ENCODE measurements around the gene TGFBR3.

TGFBR3 gene

GRCh38 chr1:91777196-91777595 is 108.8 kb downstream of the TGFBR3 start:
- Histone ChIP-seq H3K4ac (ENCODE audit: low read depth in 1 of 2, low read length in 2 of 2) (no peak overlapping the region), H3K23ac (ENCODE audit: low read length in 2 of 2) (no peak overlapping the region), H3K27me3 (ENCODE audit: control insufficient read depth in 1 of 2, insufficient read depth in 1 of 2, low read length in 2 of 2) (no peaks in the 10 kb centered on the region), H2BK5ac (ENCODE audit: low read depth, low read length, poor library complexity, severe bottlenecking) (no peak overlapping the region), H2AK5ac (ENCODE audit: low read length, severe bottlenecking) (no peak overlapping the region), H3K9me3 (ENCODE audit: control insufficient read depth, low read length) (no peaks in the 10 kb centered on the region), H2AFZ (ENCODE audit: low read depth, low read length) (no peak overlapping the region), H2BK12ac (ENCODE audit: low read length in 2 of 2) (no peak overlapping the region), H3K14ac (ENCODE audit: low read length in 2 of 2) (no peak overlapping the region), H3K4me2 (ENCODE audit: low read length, poor library complexity, severe bottlenecking) (no peak overlapping the region), H4K8ac (ENCODE audit: low read length) (no peak overlapping the region), H3K36me3 (ENCODE audit: control insufficient read depth in 1 of 2, insufficient read depth in 2 of 2, low read depth in 1 of 2, low read length in 2 of 2) (peaks cover 0 to 86% of the 10 kb centered on the region in 2 experiments), H4K91ac (ENCODE audit: low read length) (no peak overlapping the region), H3K79me1 (replicated peaks; ENCODE audit: low read length, poor library complexity, severe bottlenecking) (peaks cover 1% of the 10 kb centered on the region), H3K4me1 (ENCODE audit: control insufficient read depth, insufficient read depth, low read depth, low read length) (no peaks in the 10 kb centered on the region), H2BK120ac (ENCODE audit: low read depth, low read length) (no peak overlapping the region), H3K27ac (ENCODE audit: low read length, poor library complexity, severe bottlenecking) (no peak overlapping the region), H3K9ac (ENCODE audit: low read length) (no peak overlapping the region), H3K4me3 (ENCODE audit: insufficient read depth in 1 of 2, low read depth in 1 of 2, low read length in 2 of 2) (no peak overlapping the region), H2BK15ac (ENCODE audit: low read depth, poor library complexity, severe bottlenecking) (no peak overlapping the region), H3K18ac (ENCODE audit: low read depth in 1 of 2, low read length in 2 of 2) (no peak overlapping the region)
- WGBS, result 83% methylated on average over 1 of the region's 1 CpG
- DNase-seq, result no peak

- Histone ChIP-seq H3K4me1 (ENCODE audit: control insufficient read depth, insufficient read depth, low read depth, low read length) (no peaks in the 10 kb centered on the region), H4K91ac (ENCODE audit: low read length) (no peak overlapping the region), H3K27ac (ENCODE audit: low read length, poor library complexity, severe bottlenecking) (no peak overlapping the region), H3K4me3 (ENCODE audit: insufficient read depth in 1 of 2, low read depth in 1 of 2, low read length in 2 of 2) (no peak overlapping the region), H2AFZ (ENCODE audit: low read depth, low read length) (no peak overlapping the region), H3K4ac (ENCODE audit: low read depth in 1 of 2, low read length in 2 of 2) (peak overlapping the region in 1 of 2 experiments; percentile 9), H4K8ac (ENCODE audit: low read length) (no peak overlapping the region), H3K27me3 (ENCODE audit: control insufficient read depth in 1 of 2, insufficient read depth in 1 of 2, low read length in 2 of 2) (no peaks in the 10 kb centered on the region), H3K36me3 (ENCODE audit: control insufficient read depth in 1 of 2, insufficient read depth in 2 of 2, low read depth in 1 of 2, low read length in 2 of 2) (peaks cover 0 to 87% of the 10 kb centered on the region in 2 experiments), H3K23ac (ENCODE audit: low read length in 2 of 2) (no peak overlapping the region), H3K4me2 (ENCODE audit: low read length, poor library complexity, severe bottlenecking) (no peak overlapping the region), H3K9me3 (ENCODE audit: control insufficient read depth, low read length) (no peaks in the 10 kb centered on the region), H2BK15ac (ENCODE audit: low read depth, poor library complexity, severe bottlenecking) (no peak overlapping the region), H2AK5ac (ENCODE audit: low read length, severe bottlenecking) (no peak overlapping the region), H2BK12ac (ENCODE audit: low read length in 2 of 2) (no peak overlapping the region), H2BK5ac (ENCODE audit: low read depth, low read length, poor library complexity, severe bottlenecking) (no peak overlapping the region), H3K79me1 (replicated peaks; ENCODE audit: low read length, poor library complexity, severe bottlenecking) (peaks cover 3% of the 10 kb centered on the region), H3K14ac (ENCODE audit: low read length in 2 of 2) (no peak overlapping the region), H2BK120ac (ENCODE audit: low read depth, low read length) (no peak overlapping the region), H3K18ac (ENCODE audit: low read depth in 1 of 2, low read length in 2 of 2) (no peak overlapping the region), H3K9ac (ENCODE audit: low read length) (no peak overlapping the region)
- 100% methylated on average over 3 of the region's 3 CpGs for WGBS
- DNase-seq, result no peak
Observed at GRCh38 chr1:91776068-91776794, 109.7 kb downstream of the TGFBR3 start.

- Histone ChIP-seq H3K27me3 (ENCODE audit: control insufficient read depth in 1 of 2, insufficient read depth in 1 of 2, low read length in 2 of 2) (no peaks in the 10 kb centered on the region), H2AFZ (ENCODE audit: low read depth, low read length) (no peak overlapping the region), H2BK15ac (ENCODE audit: low read depth, poor library complexity, severe bottlenecking) (no peak overlapping the region), H2BK12ac (ENCODE audit: low read length in 2 of 2) (peak overlapping the region in 1 of 2 experiments; percentile 28), H3K27ac (ENCODE audit: low read length, poor library complexity, severe bottlenecking) (no peak overlapping the region), H3K79me1 (replicated peaks; ENCODE audit: low read length, poor library complexity, severe bottlenecking) (peaks cover 3% of the 10 kb centered on the region), H3K9ac (ENCODE audit: low read length) (no peak overlapping the region), H2BK5ac (ENCODE audit: low read depth, low read length, poor library complexity, severe bottlenecking) (no peak overlapping the region), H4K91ac (ENCODE audit: low read length) (no peak overlapping the region), H3K14ac (ENCODE audit: low read length in 2 of 2) (no peak overlapping the region), H4K8ac (ENCODE audit: low read length) (no peak overlapping the region), H3K4me2 (ENCODE audit: low read length, poor library complexity, severe bottlenecking) (no peak overlapping the region), H2BK120ac (ENCODE audit: low read depth, low read length) (no peak overlapping the region), H3K4ac (ENCODE audit: low read depth in 1 of 2, low read length in 2 of 2) (no peak overlapping the region), H3K36me3 (ENCODE audit: control insufficient read depth in 1 of 2, insufficient read depth in 2 of 2, low read depth in 1 of 2, low read length in 2 of 2) (peaks cover 0 to 92% of the 10 kb centered on the region in 2 experiments), H3K9me3 (ENCODE audit: control insufficient read depth, low read length) (no peaks in the 10 kb centered on the region), H3K4me1 (ENCODE audit: control insufficient read depth, insufficient read depth, low read depth, low read length) (no peaks in the 10 kb centered on the region), H3K23ac (ENCODE audit: low read length in 2 of 2) (no peak overlapping the region), H2AK5ac (ENCODE audit: low read length, severe bottlenecking) (no peak overlapping the region), H3K18ac (ENCODE audit: low read depth in 1 of 2, low read length in 2 of 2) (no peak overlapping the region), H3K4me3 (ENCODE audit: insufficient read depth in 1 of 2, low read depth in 1 of 2, low read length in 2 of 2) (no peak overlapping the region)
- WGBS, result 97% methylated on average over 6 of the region's 6 CpGs
- no peak for DNase-seq
Observed at GRCh38 chr1:91775227-91775626, 110.7 kb downstream of the TGFBR3 start.

- Histone ChIP-seq H3K18ac (ENCODE audit: low read depth in 1 of 2, low read length in 2 of 2) (no peak overlapping the region), H3K23ac (ENCODE audit: low read length in 2 of 2) (no peak overlapping the region), H2AFZ (ENCODE audit: low read depth, low read length) (no peak overlapping the region), H3K4ac (ENCODE audit: low read depth in 1 of 2, low read length in 2 of 2) (no peak overlapping the region), H2BK5ac (ENCODE audit: low read depth, low read length, poor library complexity, severe bottlenecking) (no peak overlapping the region), H2BK15ac (ENCODE audit: low read depth, poor library complexity, severe bottlenecking) (no peak overlapping the region), H3K27me3 (ENCODE audit: control insufficient read depth in 1 of 2, insufficient read depth in 1 of 2, low read length in 2 of 2) (no peaks in the 10 kb centered on the region), H2BK12ac (ENCODE audit: low read length in 2 of 2) (no peak overlapping the region), H3K4me2 (ENCODE audit: low read length, poor library complexity, severe bottlenecking) (no peak overlapping the region), H2AK5ac (ENCODE audit: low read length, severe bottlenecking) (no peak overlapping the region), H3K4me1 (ENCODE audit: control insufficient read depth, insufficient read depth, low read depth, low read length) (no peaks in the 10 kb centered on the region), H3K14ac (ENCODE audit: low read length in 2 of 2) (no peak overlapping the region), H4K91ac (ENCODE audit: low read length) (no peak overlapping the region), H3K4me3 (ENCODE audit: insufficient read depth in 1 of 2, low read depth in 1 of 2, low read length in 2 of 2) (no peak overlapping the region), H3K79me1 (replicated peaks; ENCODE audit: low read length, poor library complexity, severe bottlenecking) (peaks cover 3% of the 10 kb centered on the region), H3K9me3 (ENCODE audit: control insufficient read depth, low read length) (no peaks in the 10 kb centered on the region), H3K36me3 (ENCODE audit: control insufficient read depth in 1 of 2, insufficient read depth in 2 of 2, low read depth in 1 of 2, low read length in 2 of 2) (peaks cover 0 to 92% of the 10 kb centered on the region in 2 experiments), H4K8ac (ENCODE audit: low read length) (no peak overlapping the region), H2BK120ac (ENCODE audit: low read depth, low read length) (no peak overlapping the region), H3K27ac (ENCODE audit: low read length, poor library complexity, severe bottlenecking) (no peak overlapping the region), H3K9ac (ENCODE audit: low read length) (no peak overlapping the region)
- no peak for DNase-seq
- WGBS, result 95% methylated on average over 4 of the region's 7 CpGs
Observed at GRCh38 chr1:91774520-91775203, 111.3 kb downstream of the TGFBR3 start.

Measured in mesenchymal stem cell (in vitro differentiated cells and primary cell).